Measurements from ENCODE around the gene GATAD2A. TPM values are rescaled to one million over a fixed set of nuclear protein-coding genes. Genes with fewer than 3 reads are reported as not detected.
A peak's percentile ranks its signal among the peaks of the same experiment; 100 is the strongest.

The GATAD2A gene
- total and polyA plus RNA-seq, 2 of the 13 experiments (the other 11 are each of a cell fraction or from before 2014, with no cell fraction given), result 16.8 to 28.6 TPM

- TF ChIP-seq, protein P1, sequence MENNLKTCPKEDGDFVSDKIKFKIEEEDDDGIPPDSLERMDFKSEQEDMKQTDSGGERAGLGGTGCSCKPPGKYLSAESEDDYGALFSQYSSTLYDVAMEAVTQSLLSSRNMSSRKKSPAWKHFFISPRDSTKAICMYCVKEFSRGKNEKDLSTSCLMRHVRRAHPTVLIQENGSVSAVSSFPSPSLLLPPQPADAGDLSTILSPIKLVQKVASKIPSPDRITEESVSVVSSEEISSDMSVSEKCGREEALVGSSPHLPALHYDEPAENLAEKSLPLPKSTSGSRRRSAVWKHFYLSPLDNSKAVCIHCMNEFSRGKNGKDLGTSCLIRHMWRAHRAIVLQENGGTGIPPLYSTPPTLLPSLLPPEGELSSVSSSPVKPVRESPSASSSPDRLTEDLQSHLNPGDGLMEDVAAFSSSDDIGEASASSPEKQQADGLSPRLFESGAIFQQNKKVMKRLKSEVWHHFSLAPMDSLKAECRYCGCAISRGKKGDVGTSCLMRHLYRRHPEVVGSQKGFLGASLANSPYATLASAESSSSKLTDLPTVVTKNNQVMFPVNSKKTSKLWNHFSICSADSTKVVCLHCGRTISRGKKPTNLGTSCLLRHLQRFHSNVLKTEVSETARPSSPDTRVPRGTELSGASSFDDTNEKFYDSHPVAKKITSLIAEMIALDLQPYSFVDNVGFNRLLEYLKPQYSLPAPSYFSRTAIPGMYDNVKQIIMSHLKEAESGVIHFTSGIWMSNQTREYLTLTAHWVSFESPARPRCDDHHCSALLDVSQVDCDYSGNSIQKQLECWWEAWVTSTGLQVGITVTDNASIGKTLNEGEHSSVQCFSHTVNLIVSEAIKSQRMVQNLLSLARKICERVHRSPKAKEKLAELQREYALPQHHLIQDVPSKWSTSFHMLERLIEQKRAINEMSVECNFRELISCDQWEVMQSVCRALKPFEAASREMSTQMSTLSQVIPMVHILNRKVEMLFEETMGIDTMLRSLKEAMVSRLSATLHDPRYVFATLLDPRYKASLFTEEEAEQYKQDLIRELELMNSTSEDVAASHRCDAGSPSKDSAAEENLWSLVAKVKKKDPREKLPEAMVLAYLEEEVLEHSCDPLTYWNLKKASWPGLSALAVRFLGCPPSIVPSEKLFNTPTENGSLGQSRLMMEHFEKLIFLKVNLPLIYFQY (CRISPR knock-in tag; IDR thresholded peaks at IDR 0.05; ENCODE audit: borderline replicate concordance), result 0 out of 2 replicates have a peak, but pooled peaks have one; percentile 50
- no peak for TF ChIP-seq FLYWCH1 (CRISPR knock-in tag; IDR thresholded peaks at IDR 0.05)
- TF ChIP-seq ZNF670 (CRISPR knock-in tag; IDR thresholded peaks at IDR 0.05; ENCODE audit: borderline replicate concordance), result no peak
- no peak for TF ChIP-seq TOE1 (CRISPR knock-in tag; IDR thresholded peaks at IDR 0.05)
- TF ChIP-seq, protein P2, sequence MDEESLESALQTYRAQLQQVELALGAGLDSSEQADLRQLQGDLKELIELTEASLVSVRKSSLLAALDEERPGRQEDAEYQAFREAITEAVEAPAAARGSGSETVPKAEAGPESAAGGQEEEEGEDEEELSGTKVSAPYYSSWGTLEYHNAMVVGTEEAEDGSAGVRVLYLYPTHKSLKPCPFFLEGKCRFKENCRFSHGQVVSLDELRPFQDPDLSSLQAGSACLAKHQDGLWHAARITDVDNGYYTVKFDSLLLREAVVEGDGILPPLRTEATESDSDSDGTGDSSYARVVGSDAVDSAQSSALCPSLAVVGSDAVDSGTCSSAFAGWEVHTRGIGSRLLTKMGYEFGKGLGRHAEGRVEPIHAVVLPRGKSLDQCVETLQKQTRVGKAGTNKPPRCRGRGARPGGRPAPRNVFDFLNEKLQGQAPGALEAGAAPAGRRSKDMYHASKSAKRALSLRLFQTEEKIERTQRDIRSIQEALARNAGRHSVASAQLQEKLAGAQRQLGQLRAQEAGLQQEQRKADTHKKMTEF (CRISPR knock-in tag; IDR thresholded peaks at IDR 0.05), result no peak
- TF ChIP-seq U2AF2 (IDR thresholded peaks at IDR 0.05; ENCODE audit: low read depth, low read length), result no peak
- TF ChIP-seq ZFX (CRISPR knock-in tag; IDR thresholded peaks at IDR 0.05; ENCODE audit: low read depth), result peak; percentile 69
- TF ChIP-seq ARID5B (CRISPR knock-in tag; IDR thresholded peaks at IDR 0.05), result no peak
- TF ChIP-seq ZNF781 (CRISPR knock-in tag; IDR thresholded peaks at IDR 0.05; ENCODE audit: borderline replicate concordance, not compliant biosample characterization), result no peak
- TF ChIP-seq AKAP8 (CRISPR knock-in tag; IDR thresholded peaks at IDR 0.05), result peak; percentile 65; the same call in 1 of the 2 replicates
- TF ChIP-seq ATAD3A (CRISPR knock-in tag; IDR thresholded peaks at IDR 0.05), result no peak
- TF ChIP-seq ZC3H4 (CRISPR knock-in tag; IDR thresholded peaks at IDR 0.05; ENCODE audit: borderline replicate concordance), result no peak
- no peak for TF ChIP-seq ZNF20 (CRISPR knock-in tag; IDR thresholded peaks at IDR 0.05)
- no peak for TF ChIP-seq HNRNPL (IDR thresholded peaks at IDR 0.05; ENCODE audit: low read depth, low read length)
- TF ChIP-seq, protein P3, sequence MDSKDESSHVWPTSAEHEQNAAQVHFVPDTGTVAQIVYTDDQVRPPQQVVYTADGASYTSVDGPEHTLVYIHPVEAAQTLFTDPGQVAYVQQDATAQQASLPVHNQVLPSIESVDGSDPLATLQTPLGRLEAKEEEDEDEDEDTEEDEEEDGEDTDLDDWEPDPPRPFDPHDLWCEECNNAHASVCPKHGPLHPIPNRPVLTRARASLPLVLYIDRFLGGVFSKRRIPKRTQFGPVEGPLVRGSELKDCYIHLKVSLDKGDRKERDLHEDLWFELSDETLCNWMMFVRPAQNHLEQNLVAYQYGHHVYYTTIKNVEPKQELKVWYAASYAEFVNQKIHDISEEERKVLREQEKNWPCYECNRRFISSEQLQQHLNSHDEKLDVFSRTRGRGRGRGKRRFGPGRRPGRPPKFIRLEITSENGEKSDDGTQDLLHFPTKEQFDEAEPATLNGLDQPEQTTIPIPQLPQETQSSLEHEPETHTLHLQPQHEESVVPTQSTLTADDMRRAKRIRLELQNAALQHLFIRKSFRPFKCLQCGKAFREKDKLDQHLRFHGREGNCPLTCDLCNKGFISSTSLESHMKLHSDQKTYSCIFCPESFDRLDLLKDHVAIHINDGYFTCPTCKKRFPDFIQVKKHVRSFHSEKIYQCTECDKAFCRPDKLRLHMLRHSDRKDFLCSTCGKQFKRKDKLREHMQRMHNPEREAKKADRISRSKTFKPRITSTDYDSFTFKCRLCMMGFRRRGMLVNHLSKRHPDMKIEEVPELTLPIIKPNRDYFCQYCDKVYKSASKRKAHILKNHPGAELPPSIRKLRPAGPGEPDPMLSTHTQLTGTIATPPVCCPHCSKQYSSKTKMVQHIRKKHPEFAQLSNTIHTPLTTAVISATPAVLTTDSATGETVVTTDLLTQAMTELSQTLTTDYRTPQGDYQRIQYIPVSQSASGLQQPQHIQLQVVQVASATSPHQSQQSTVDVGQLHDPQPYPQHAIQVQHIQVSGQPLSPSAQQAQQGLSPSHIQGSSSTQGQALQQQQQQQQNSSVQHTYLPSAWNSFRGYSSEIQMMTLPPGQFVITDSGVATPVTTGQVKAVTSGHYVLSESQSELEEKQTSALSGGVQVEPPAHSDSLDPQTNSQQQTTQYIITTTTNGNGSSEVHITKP (CRISPR knock-in tag; IDR thresholded peaks at IDR 0.05; ENCODE audit: low read depth), result no peak
Measured at GRCh38 chr19:19531951-19532805, 126.7 kb downstream of the GATAD2A start (continued).
